NCI-H510A (cell line): ENCODE results near the gene BRSK1.

Experiments
- DNase-seq: peaks from one replicate; lab custom pipeline; 2025; lab: John Stamatoyannopoulos, UW

The BRSK1 gene

DNA sequence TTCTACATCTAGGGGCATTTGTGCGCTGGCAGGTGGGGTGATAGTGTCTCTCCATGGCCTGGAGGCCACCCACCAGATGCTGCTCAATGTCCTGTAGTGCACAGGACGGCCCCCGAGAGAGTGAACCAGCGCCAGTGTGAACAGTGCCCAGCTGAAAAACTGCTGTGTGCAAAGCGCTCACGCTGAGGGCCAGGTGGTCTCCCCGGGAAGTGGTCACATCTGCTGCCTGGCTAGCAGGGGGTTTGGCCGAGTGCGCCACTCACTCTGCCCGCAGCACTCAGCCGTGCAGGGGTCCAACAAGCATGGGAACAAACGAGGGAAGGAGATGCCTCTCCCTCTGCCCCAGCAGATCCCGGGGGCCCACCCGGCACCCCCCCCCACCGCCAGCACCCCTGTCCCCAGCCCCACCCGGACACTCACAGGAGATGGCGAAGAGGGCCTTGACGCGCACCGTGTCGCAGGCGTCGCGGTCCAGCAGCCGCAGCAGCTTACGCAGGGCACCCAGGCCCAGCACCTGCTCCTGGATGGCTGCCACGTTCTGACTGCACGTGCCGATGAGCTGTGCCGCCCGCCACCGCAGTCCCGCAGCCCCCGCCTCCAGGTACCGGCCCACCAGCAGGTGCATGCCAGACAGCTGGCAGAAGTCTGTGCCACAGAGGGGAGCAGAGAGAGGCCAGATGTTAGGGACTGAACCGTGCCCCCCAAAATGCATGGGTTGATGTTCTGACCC is 9.7 kb upstream of the BRSK1 start:
- DNase-seq, result no peak

DNA sequence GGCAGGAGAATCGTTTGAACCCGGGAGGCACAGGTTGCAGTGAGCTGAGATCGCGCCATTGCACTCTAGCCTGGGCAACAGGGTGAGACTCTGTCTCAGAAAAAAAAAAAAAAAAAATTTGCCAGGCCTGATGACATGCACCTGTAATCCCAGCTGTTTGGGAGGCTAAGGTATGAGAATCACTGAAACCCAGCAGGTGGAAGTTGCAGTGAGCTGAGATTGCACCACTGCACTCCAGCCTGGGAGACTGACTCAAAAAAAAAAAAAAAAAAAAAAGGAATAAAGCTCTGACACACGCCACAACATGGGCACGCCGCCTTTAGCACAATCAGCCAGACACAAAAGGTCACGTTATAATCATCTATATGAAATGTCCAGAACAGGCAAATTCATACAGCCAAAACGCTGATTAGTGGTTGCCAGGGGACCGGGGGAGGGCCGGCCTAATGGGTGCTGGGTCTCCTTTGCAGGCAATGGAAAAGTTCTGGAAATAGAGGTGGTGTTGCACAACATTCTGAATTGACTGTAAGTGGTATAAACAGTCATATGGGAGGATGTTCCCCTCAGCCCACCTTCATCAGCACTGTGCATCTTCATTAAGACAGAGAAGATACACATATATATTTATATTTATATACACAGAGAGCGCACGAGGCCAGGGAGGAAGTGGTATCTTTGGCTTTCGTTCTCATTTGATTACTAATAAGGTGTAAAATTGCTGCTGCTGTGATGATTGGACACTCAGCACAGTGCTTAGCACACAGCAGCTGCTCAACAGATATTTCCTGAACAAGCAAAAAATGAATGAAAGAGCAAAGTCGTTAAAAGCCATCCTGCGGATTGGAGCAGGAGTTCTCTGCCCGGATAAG is 7.7 kb upstream of the BRSK1 start:
- no peak for DNase-seq

DNA sequence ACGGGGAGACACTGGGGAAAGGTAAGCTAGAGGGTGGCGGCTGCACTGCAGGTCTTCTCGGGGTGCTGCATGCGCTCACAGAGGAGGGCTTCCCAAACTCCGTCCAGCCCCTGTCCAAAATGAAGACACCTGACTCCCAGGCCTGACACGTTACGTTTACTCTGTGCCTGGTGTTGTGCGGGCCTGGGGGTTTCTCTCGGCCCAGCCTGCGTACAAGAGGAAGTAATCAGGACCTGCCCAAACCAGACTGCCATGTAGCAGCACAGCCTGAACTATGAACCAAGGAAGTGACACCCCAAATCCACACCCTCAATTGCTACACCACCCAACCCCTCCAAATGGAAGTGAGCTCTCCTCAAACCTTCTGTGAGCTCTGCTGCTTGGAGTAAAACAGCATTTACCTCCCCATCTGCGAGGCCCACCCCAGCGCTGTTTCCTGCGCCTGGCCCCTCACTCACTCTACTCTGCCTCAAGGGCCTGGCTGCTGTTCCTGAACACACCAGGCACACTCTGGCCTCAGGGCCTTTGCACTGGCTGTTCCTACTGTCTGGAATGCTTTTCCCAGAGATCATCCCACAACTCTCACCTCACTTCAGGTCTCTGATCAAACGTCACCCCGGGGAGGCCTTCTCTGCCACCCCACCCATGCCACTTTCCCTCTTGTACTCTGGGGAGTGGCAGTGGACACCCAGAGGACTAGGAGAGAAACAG is 6.9 kb upstream of the BRSK1 start:
- no peak for DNase-seq

DNA sequence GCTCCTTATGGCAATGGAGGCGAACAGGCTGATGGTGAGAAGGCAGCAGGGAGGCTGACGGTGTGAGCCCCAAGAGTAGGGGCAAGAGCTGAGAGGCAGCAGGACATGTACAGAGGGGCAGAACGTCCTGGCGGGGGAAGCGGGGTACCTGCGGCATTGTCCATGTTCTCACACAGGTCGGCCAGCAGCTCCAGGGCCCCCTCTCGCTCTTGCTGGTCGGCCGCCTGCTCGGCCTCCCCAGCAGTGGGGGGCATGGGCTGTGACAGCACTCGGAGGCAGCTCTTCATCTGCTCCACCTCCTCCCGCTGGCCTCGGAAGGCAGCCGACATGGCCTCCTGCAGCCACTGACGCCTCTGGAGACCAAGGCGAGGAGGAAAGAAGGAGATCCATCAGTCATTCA is 6.3 kb upstream of the BRSK1 start:
- DNase-seq, result no peak

DNA sequence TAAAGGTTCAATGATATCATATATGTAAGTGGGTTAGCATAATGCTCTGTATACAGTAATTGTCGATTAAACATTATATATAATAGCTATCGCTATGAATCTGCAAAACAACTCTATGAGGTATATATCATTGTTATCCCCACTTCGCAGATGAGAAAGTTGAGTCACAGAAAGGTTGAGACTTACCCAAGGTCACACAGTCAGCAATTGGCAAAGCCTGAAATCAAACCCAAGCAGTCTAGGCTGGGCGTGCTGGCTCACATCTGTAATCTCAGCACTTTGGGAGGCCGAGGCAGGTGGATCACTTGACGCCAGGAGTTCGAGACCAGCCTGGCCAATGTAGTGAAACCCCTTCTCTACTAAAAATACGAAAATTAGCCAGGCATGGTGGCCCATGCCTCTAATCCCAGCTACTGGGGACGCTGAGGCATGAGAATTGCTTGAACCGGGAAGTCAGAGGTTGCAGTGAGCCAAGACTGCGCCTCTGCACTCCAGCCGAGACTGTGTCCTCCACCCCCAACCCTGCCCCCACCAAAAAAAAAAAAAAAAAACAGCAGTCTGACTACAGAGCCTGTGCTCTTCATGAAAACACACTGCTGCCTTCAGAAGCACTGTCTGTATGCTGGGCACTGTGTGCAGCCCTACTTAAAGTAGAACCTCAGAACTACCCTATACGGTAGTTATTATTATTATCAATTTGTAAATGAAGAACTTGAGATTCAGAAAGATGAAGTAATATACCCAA is 5.2 kb upstream of the BRSK1 start:
- no peak for DNase-seq

DNA sequence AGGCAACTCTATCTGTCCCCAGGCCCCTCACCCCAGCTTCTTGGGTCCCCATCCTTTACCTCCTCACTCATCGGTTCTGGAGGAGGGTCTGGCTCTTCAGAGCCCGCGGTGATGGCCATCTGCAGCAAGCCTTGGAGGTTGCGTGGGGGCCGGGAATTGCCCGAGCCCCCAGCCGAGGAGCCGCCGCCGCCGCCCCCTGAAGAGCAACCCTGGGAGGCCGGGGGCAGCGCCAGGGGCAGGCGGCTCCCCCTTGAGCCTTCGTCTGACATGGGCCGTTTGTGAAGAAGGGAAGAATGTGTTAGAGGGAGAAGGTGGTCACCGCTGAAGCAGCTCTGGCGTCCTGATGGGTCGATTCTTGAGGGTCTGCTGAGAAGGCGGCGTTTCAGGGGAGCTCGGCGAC is 4.5 kb upstream of the BRSK1 start:
- no peak for DNase-seq

GRCh38 chr19:55279770-55280643 is 3.8 kb upstream of the BRSK1 start, which contains the start of gene HSPBP1:
HSPBP1 (minus strand) TSS chr19:55280110; CDS start chr19:55279608, 502 bp downstream.
- peak; percentile 96 for DNase-seq

DNA sequence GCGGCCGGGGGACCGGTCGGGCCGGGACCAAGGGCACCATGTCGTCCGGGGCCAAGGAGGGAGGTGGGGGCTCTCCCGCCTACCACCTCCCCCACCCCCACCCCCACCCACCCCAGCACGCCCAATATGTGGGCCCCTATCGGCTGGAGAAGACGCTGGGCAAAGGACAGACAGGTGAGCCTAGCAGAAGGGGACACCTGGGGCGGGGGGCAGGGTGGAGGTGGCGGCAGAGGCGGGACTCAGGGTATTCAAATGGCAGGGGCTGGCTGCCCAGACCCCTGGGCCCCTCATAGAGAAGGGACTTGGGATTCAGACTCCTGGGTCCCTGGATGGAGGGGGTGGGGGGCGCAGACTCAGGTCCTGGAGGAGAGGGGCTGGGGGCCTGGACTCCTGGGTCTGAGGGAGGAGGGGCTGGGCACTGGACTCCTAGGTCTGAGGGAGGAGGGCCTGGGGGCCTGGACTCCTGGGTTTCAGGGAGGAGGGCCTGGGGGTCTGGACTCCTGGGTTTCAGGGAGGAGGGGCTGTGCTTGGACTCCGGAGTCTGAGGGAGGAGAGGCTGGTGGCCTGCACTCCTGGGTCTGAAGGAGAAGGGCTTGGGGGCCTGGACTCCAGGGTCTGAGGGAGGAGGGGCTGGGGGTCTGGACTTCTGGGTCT is 735 bp downstream of the BRSK1 start:
- peak; percentile 40 for DNase-seq

DNA sequence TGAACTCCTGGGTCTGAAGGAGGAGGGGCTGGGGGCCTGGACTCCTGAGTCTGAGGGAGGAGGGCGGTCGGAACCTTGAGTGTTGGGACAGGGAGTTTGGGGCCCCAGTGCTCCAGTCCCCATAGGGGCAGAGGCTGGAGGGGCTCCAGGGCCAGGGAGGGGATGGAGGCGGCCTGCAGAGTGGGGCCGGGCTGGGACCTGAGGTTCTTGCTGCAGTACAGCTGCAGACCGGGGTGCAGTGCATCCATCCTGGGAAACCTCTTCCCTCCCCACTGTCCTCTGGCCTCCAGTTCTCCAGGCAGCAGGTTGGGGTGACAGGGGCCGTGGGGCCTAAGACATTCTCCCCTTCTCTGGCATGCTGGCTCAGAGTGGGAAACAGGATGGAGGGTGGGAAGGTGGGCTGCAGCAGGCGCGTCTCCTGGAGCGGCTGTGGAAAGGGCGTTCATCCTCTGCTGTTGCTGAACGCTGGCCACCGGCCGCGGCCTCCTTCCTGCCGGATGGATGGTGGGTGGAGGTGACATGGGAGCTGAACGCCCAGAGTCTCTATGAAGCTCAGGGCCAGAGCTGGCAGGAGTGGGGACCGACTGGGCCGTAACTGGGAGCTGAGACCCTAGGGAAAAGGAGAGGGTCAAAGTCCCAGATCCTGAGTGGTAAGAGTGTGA is 1.6 kb downstream of the BRSK1 start:
- no peak for DNase-seq

DNA sequence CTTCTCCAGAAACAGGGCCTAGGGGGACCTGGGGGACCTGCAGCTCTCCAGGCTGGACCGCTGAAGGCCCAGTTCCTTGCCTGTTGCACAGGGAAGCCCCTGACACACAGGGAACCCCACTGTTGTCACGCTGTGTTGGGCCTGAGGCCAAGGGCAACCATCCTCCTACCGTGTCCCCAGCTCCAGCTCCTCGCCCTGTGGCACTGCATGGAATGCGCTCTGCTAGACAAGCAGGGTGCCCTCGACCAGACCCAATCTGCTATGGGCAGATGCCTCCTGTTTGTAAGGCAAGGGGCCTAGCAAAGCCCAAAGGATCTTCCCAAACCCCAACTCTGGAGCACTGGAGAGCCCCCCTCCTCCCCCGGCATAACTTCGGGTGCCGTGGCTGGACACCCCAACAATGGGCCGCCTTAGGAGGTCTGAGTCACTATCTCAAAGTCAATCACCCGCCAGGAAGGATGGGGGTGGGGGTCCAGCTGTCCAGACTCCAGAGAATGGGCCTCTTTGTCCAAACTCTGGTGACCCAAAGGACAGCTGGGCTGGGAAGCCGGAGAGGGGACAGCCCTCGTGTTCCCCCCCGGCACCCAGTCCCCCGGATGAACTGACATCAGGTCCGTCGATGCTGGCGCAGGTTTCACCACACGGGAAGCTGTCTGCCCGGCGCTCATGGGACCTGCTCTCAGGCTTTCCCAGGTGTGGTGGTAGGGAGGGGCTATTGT is 3.7 kb downstream of the BRSK1 start:
- no peak for DNase-seq

GRCh38 chr19:55289117-55289796 is 5.5 kb downstream of the BRSK1 start:
- no peak for DNase-seq

DNA sequence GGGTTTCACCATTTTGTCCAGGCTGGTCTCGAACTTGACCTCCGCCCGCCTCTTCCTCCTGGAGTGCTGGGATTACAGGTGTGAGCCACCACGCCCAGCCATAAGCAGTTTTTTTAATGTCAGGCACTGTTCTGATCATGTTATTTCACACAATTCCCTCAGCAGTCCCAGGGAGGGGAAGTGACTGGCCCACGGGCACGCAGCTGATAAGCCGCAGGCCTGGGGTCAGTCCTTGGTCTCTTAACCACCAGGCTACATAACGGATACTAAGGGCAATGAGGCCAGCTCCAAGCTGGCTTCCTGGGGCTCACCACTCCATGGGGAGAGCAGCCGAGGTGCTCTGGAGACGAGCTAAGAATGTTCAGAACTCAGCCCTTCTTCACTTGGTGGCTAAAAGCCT is 13.5 kb downstream of the BRSK1 start:
- no peak for DNase-seq

GRCh38 chr19:55299991-55300390 is 16.2 kb downstream of the BRSK1 start:
- DNase-seq, result no peak

GRCh38 chr19:55300886-55301458 is 17.2 kb downstream of the BRSK1 start:
- DNase-seq, result no peak

DNA sequence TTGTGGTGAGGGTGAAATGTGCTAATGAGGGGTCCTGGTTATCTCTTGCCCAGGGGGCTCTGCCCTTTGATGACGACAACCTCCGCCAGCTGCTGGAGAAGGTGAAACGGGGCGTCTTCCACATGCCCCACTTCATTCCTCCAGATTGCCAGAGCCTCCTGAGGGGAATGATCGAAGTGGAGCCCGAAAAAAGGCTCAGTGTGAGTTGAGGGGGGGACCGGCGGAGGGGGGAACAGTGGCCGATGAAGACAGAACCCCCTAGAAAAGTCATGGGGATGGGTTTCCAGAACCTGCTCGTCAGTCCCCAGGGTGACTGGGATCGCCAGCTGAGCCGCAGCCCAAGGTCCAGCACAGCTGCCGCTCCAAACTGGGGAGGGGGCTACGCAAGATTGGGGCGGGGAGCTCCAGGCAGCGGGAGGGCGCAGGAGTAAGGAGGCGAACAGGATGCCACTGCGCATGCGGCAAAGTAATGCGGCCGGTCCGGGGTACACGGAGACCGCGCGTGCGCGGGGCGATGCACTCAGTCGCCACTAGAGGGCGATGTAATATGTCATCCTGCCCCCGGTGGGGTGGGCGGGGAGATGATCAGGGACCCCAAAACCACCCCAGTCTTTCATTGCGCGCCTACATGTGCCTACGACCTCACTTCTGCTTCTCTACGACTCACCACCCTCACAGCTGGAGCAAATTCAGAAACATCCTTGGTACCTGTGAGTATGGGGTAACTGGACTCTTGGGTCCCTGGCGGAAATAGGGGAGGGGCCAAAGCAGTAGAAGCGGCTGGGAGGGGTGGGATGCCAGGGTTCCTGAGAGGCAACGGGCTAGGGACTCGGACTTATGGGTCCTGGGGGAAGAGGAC is 17.9 kb downstream of the BRSK1 start:
- no peak for DNase-seq

DNA sequence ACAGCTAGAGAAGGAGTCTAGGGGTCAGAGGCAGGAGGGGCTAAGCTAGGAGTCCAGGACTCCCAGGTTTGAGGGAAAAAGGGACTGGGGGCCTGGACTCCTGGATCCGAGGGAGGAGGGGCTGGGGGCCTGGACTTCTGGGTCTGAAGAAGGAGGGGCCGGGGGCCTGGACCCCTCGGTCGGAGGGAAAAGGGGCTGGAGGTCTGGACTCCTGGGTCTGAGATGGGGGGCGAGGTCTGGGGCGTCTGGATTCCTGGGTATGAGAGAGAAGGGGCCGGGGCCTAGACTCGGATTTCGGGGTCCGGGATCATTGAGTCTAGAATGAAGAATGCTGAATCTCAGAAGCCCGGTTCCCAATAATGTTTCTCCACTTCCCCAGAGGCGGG is 18.5 kb downstream of the BRSK1 start:
- no peak for DNase-seq

DNA sequence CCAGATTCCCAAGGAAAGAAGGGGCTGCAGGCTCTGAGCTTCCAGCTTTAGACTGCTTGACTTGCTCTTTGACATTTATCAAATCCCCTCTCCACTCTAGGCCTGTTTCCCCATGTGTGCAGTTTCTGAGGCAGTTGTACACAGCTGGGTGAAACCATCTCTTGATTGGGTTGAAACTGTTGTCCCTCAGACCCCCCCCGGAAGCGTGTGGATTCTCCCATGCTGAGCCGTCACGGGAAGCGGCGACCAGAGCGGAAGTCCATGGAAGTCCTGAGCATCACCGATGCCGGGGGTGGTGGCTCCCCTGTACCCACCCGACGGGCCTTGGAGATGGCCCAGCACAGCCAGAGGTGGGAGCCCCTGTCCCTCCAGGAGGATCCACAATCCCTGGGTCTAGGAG is 19.7 kb downstream of the BRSK1 start:
- no peak for DNase-seq
